AG08396 (cell line): Measurements from ENCODE around the gene NEIL1.
"Not testable (repeated sequence)": the region's sequence is repeated elsewhere in the genome, so short reads cannot be mapped to it uniquely, and the experiment has no call there.

Experiments
- DNase-seq: peaks from one replicate; pipeline ENCODE4 v3.0.0; 2012; ENCODE audit warnings: low spot score, mixed read lengths

Gene NEIL1

GRCh38 chr15:75333654-75334419 is 13.0 kb upstream of the NEIL1 start:
- DNase-seq = not testable (repeated sequence)

- no peak for DNase-seq
Observed at GRCh38 chr15:75335313-75335704, 11.5 kb upstream of the NEIL1 start.

- DNase-seq = peak; percentile 85
Observed at GRCh38 chr15:75335705-75336355, 11.0 kb upstream of the NEIL1 start, which contains the start of gene COMMD4. TSS of gene COMMD4 (plus strand) at chr15:75336063. CDS start at chr15:75336090, 27 bp downstream.

- DNase-seq = no peak
Observed at GRCh38 chr15:75338661-75339240, 8.1 kb upstream of the NEIL1 start.

- no peak for DNase-seq
Observed at GRCh38 chr15:75339531-75340240, 7.2 kb upstream of the NEIL1 start.

- no peak for DNase-seq
Observed at GRCh38 chr15:75342221-75342620, 4.6 kb upstream of the NEIL1 start.

GRCh38 chr15:75343953-75344352 is 2.9 kb upstream of the NEIL1 start:
- DNase-seq = not testable (repeated sequence)

GRCh38 chr15:75347222-75348033 is 589 bp downstream of the NEIL1 start:
- peak; percentile 67 for DNase-seq

GRCh38 chr15:75348034-75348561 is 1.3 kb downstream of the NEIL1 start:
- DNase-seq = peak; percentile 48

GRCh38 chr15:75348562-75349350 is 1.9 kb downstream of the NEIL1 start:
- peak; percentile 41 for DNase-seq

- not testable (repeated sequence) for DNase-seq
Observed at GRCh38 chr15:75349351-75349669, 2.5 kb downstream of the NEIL1 start.

- DNase-seq = no peak
Observed at GRCh38 chr15:75349851-75350588, 3.2 kb downstream of the NEIL1 start.

GRCh38 chr15:75350601-75351361 is 3.9 kb downstream of the NEIL1 start:
- DNase-seq = peak; percentile 12

- no peak for DNase-seq
Observed at GRCh38 chr15:75352186-75353080, 5.6 kb downstream of the NEIL1 start.

GRCh38 chr15:75353604-75354003 is 6.8 kb downstream of the NEIL1 start:
- DNase-seq = no peak

GRCh38 chr15:75354454-75354853 is 7.6 kb downstream of the NEIL1 start:
- no peak for DNase-seq

- no peak for DNase-seq
Observed at GRCh38 chr15:75355369-75355768, 8.5 kb downstream of the NEIL1 start.

- no peak for DNase-seq
Observed at GRCh38 chr15:75356006-75356405, 9.2 kb downstream of the NEIL1 start.
